SK-N-SH treated with all-trans-retinoic acid at 6 μM for 48 hours (cell line): ENCODE results near the gene TST.

Experiments used
- BACH2 ChIP-seq: fragments of 250-450 bp; sonication (Bioruptor Pico); IDR thresholded peaks from 2 replicates; pipeline ENCODE4 v1.9.0; 2021; ENCODE audit warnings: mild to moderate bottlenecking, borderline replicate concordance
- CREB5 ChIP-seq: fragments of 250-450 bp; sonication (Bioruptor Pico); IDR thresholded peaks from 2 replicates; pipeline ENCODE4 v1.5.1; 2020; ENCODE audit warnings: low read depth, mild to moderate bottlenecking, moderate library complexity
- CSDC2 ChIP-seq: fragments of 250-450 bp; sonication (Bioruptor Pico); IDR thresholded peaks from 2 replicates; pipeline ENCODE4 v1.5.0; 2020; ENCODE audit warnings: mild to moderate bottlenecking, moderate library complexity
- PPARA ChIP-seq: fragments of 250-450 bp; sonication (Bioruptor Pico); IDR thresholded peaks from 2 replicates; pipeline ENCODE4 v1.5.0; 2020; ENCODE audit warnings: mild to moderate bottlenecking, borderline replicate concordance
- RARB ChIP-seq: fragments of 250-450 bp; sonication (Bioruptor Pico); IDR thresholded peaks from 2 replicates; pipeline ENCODE4 v1.8.0; 2021; ENCODE audit warnings: mild to moderate bottlenecking, moderate library complexity
- TSHZ2 ChIP-seq: fragments of 250-450 bp; sonication (Bioruptor Pico); IDR thresholded peaks from 2 replicates; pipeline ENCODE4 v1.5.0; 2020; ENCODE audit warnings: mild to moderate bottlenecking, moderate library complexity
- ZC3H10 ChIP-seq: fragments of 250-450 bp; sonication (Bioruptor Pico); IDR thresholded peaks from 2 replicates; pipeline ENCODE4 v1.5.1; 2021; ENCODE audit warnings: mild to moderate bottlenecking, moderate library complexity
- ZFP30 ChIP-seq: fragments of 450-650 bp; formaldehyde crosslinking; IDR thresholded peaks from 2 replicates; pipeline ENCODE4 v1.5.0; 2022; ENCODE audit warnings: mild to moderate bottlenecking, moderate library complexity
- ZNF565 ChIP-seq: fragments of 450-650 bp; formaldehyde crosslinking; conservative IDR thresholded peaks from 2 replicates; pipeline ENCODE4 v1.5.0; 2020; ENCODE audit warnings: low read depth, mild to moderate bottlenecking, moderate library complexity
- ZNF70 ChIP-seq: fragments of 450-650 bp; formaldehyde crosslinking; IDR thresholded peaks from 2 replicates; pipeline ENCODE4 v1.5.0; 2020; ENCODE audit warnings: mild to moderate bottlenecking, moderate library complexity
- ZNF8 ChIP-seq: fragments of 450-650 bp; formaldehyde crosslinking; IDR thresholded peaks from 2 replicates; pipeline ENCODE4 v1.5.0; 2020; ENCODE audit warnings: mild to moderate bottlenecking, moderate library complexity
- TF ChIP-seq, protein P1 (sequence below): fragments of 250-450 bp; sonication (Bioruptor Pico); IDR thresholded peaks from 2 replicates; pipeline ENCODE4 v1.8.0; 2020; ENCODE audit warnings: mild to moderate bottlenecking, moderate library complexity, borderline replicate concordance

- TF ChIP-seq CSDC2 (CRISPR knock-in tag): no peak
- no peak for TF ChIP-seq ZNF8 (CRISPR knock-in tag)
- no peak for TF ChIP-seq BACH2
- TF ChIP-seq ZC3H10: no peak
- no peak for TF ChIP-seq CREB5 (CRISPR knock-in tag)
- no peak for TF ChIP-seq ZNF70 (CRISPR knock-in tag)
- TF ChIP-seq, protein P1, sequence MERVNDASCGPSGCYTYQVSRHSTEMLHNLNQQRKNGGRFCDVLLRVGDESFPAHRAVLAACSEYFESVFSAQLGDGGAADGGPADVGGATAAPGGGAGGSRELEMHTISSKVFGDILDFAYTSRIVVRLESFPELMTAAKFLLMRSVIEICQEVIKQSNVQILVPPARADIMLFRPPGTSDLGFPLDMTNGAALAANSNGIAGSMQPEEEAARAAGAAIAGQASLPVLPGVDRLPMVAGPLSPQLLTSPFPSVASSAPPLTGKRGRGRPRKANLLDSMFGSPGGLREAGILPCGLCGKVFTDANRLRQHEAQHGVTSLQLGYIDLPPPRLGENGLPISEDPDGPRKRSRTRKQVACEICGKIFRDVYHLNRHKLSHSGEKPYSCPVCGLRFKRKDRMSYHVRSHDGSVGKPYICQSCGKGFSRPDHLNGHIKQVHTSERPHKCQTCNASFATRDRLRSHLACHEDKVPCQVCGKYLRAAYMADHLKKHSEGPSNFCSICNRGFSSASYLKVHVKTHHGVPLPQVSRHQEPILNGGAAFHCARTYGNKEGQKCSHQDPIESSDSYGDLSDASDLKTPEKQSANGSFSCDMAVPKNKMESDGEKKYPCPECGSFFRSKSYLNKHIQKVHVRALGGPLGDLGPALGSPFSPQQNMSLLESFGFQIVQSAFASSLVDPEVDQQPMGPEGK (CRISPR knock-in tag): no peak
- no peak for TF ChIP-seq PPARA
- no peak for TF ChIP-seq ZFP30 (CRISPR knock-in tag)
- TF ChIP-seq TSHZ2 (CRISPR knock-in tag): no peak
- no peak for TF ChIP-seq RARB (CRISPR knock-in tag)
- no peak for TF ChIP-seq ZNF565
Observed at GRCh38 chr22:37010174-37010573, 9.1 kb downstream of the TST start.
